HG02642 (cell line): ENCODE results near the gene SERPINE3.

Source experiments
- ATAC-seq: cut with Tn5 transposase; IDR thresholded peaks from one replicate; pipeline ENCODE4 v1.9.1; 2021; ENCODE audit warnings: mild to moderate bottlenecking; ENCODE audit not compliant: unreplicated experiment, poor library complexity

SERPINE3 gene

GRCh38 chr13:51359352-51359751 is 19.9 kb downstream of the SERPINE3 start:
- ATAC-seq = no peak

GRCh38 chr13:51360489-51360888 is 21.0 kb downstream of the SERPINE3 start:
- no peak for ATAC-seq

GRCh38 chr13:51361106-51361505 is 21.6 kb downstream of the SERPINE3 start:
- ATAC-seq = no peak

GRCh38 chr13:51363625-51364024 is 24.1 kb downstream of the SERPINE3 start:
- no peak for ATAC-seq

- ATAC-seq = no peak
Observed at GRCh38 chr13:51364404-51365008, 25.0 kb downstream of the SERPINE3 start.

- no peak for ATAC-seq
Observed at GRCh38 chr13:51370116-51370515, 30.6 kb downstream of the SERPINE3 start.

- no peak for ATAC-seq
Observed at GRCh38 chr13:51370811-51371210, 31.3 kb downstream of the SERPINE3 start.

GRCh38 chr13:51371768-51372399 is 32.4 kb downstream of the SERPINE3 start:
- no peak for ATAC-seq

- no peak for ATAC-seq
Observed at GRCh38 chr13:51373451-51373850, 34.0 kb downstream of the SERPINE3 start.

- no peak for ATAC-seq
Observed at GRCh38 chr13:51380269-51380668, 40.8 kb downstream of the SERPINE3 start.

GRCh38 chr13:51385114-51385513 is 45.6 kb downstream of the SERPINE3 start:
- ATAC-seq = no peak

GRCh38 chr13:51394724-51395123 is 55.2 kb downstream of the SERPINE3 start:
- ATAC-seq = no peak

GRCh38 chr13:51396352-51396751 is 56.9 kb downstream of the SERPINE3 start:
- ATAC-seq = peak; percentile 61

GRCh38 chr13:51397262-51397941 is 57.9 kb downstream of the SERPINE3 start:
- ATAC-seq = no peak

- no peak for ATAC-seq
Observed at GRCh38 chr13:51405176-51405575, 65.7 kb downstream of the SERPINE3 start.

- ATAC-seq = no peak
Observed at GRCh38 chr13:51412431-51412830, 72.9 kb downstream of the SERPINE3 start.
